Measurements from ENCODE around the gene G6PC1. TPM values are rescaled to one million over a fixed set of nuclear protein-coding genes. Genes with fewer than 3 reads are reported as not detected.
A peak's percentile ranks its signal among the peaks of the same experiment; 100 is the strongest.

The G6PC1 gene
- total RNA-seq, 4 donors from 2014 or later = not detected

GRCh38 chr17:42928714-42929496 lies 28.3 kb downstream of the G6PC1 start:
- WGBS, 2 donors (ENCODE audit: low coverage in 1 of 2) = 11 to 20% methylated on average over 9 of the region's 9 CpGs
- Histone ChIP-seq H3K9me3 (no peaks in the 10 kb centered on the region), H3K36me3 (no peaks in the 10 kb centered on the region), H3K27me3 (no peaks in the 10 kb centered on the region), H3K4me1 (peaks cover 0 to 21% (median 7%) of the 10 kb centered on the region in 3 donors), H3K27ac (peak overlapping the region; percentile 70 to 85 (median 82)), H3K4me3 (no peak overlapping the region)
- peak; percentile 92 for ATAC-seq
- TF ChIP-seq CTCF (IDR thresholded peaks at IDR 0.05) (peak; percentile 55 to 90 (median 80)), POLR2AphosphoS5 (IDR thresholded peaks at IDR 0.05) (peak; percentile 44), POLR2A (IDR thresholded peaks at IDR 0.05) (no peak)

GRCh38 chr17:42929497-42929844 lies 28.9 kb downstream of the G6PC1 start:
- Histone ChIP-seq H3K4me3 (no peak overlapping the region), H3K36me3 (no peaks in the 10 kb centered on the region), H3K9me3 (no peaks in the 10 kb centered on the region), H3K4me1 (peaks cover 0 to 21% (median 7%) of the 10 kb centered on the region in 3 donors), H3K27me3 (no peaks in the 10 kb centered on the region), H3K27ac (peak overlapping the region in 3 of 4 donors; percentile 81 to 85 (median 82))
- ATAC-seq = no peak
- 86% methylated on average over 1 of the region's 1 CpG; no CpG with 5 or more reads in 1 of the 2 donors for WGBS, 2 donors (ENCODE audit: low coverage in 1 of 2)
- TF ChIP-seq POLR2AphosphoS5 (IDR thresholded peaks at IDR 0.05) (no peak), CTCF (IDR thresholded peaks at IDR 0.05) (no peak), POLR2A (IDR thresholded peaks at IDR 0.05) (no peak), EP300 (IDR thresholded peaks at IDR 0.05) (no peak)

DNA sequence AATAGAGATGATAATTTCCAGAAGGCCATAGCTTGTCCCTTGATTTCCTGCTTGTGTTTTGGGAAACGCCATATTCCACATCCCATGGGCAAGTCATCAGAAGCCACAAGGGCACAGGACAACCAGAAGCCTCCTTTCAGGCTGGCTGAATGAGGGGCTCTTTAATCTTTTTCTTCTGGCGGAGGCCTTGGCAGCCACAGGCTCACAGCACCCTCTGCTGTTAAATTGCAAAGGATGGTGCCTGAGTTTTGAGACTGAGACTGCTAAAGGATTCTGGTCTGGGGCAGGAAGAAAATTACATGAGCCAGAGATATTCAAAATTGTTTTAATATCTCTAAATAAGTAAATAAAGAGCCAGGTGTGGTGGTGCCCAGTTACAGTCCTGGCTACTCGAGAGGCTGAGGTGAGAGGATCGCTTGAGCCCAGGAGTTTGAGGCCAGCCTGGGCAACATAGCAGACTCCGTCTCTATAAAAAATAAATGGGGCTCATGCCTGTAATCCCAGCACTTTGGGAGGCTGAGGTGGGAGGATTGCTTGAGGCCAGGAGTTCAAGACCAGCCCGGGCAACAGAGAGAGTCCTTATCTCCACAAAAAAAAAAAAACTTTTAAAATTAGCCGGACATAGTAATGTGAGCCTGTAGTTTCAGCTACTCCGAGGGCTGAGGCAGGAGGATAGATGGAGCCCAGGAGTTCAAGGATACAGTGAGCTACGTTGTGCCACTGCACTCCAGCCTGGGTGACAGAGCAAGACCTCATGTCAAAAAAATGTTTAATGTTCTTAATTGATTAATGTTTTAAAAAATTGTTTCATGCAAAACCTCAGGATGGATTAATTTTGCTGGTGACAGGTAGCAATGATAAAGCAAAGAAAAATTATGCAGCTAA lies 37.4 kb downstream of the G6PC1 start:
- Histone ChIP-seq H3K9me3 (no peaks in the 10 kb centered on the region), H3K27me3 (no peaks in the 10 kb centered on the region), H3K27ac (no peak overlapping the region), H3K4me1 (peaks cover 0 to 8% (median 0%) of the 10 kb centered on the region in 3 donors), H3K4me3 (no peak overlapping the region), H3K36me3 (no peaks in the 10 kb centered on the region)
- peak; percentile 48 for ATAC-seq
- 24 to 31% methylated on average over 6 to 9 of the region's 9 CpGs for WGBS, 2 donors (ENCODE audit: low coverage in 1 of 2)
- no peak for TF ChIP-seq POLR2A (IDR thresholded peaks at IDR 0.05)
- TF ChIP-seq EP300 (IDR thresholded peaks at IDR 0.05) = no peak
- peak in 3 of 4 experiments; percentile 50 to 78 (median 62) for TF ChIP-seq CTCF (IDR thresholded peaks at IDR 0.05)

DNA sequence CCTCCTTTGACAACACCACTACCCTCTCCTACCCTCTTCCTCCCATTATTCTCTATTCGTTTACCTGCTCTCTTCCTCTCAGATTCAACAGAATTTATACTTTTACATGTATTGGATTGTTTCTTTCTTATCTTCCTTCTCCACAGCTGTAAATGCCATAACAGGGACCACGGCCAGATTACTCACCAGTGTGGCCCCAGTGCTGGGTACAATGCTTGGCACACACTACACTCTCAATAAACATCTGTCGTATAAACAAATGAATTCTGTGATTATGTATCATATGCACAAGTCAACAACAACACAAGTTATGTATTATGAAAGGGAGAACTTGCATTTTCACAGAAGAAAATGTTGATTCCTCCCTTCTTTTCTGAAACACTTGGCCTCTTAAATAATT lies 43.6 kb downstream of the G6PC1 start:
- ATAC-seq = no peak
- H3K27me3 ChIP-seq = no peaks in the 10 kb centered on the region
- peaks cover 0 to 13% of the 10 kb centered on the region in 2 donors for H3K36me3 ChIP-seq
- no peak for TF ChIP-seq EP300 (IDR thresholded peaks at IDR 0.05)
- no peak for TF ChIP-seq POLR2AphosphoS5 (IDR thresholded peaks at IDR 0.05)
- no peak for TF ChIP-seq POLR2A (IDR thresholded peaks at IDR 0.05)
- no peak for TF ChIP-seq CTCF (IDR thresholded peaks at IDR 0.05)
- 42 to 56% methylated on average over 3 of the region's 3 CpGs for WGBS, 2 donors (ENCODE audit: low coverage in 1 of 2)
- H3K27ac ChIP-seq = no peak overlapping the region
- H3K4me3 ChIP-seq = no peak overlapping the region
- H3K4me1 ChIP-seq = peaks cover 0 to 23% (median 5%) of the 10 kb centered on the region in 3 donors
- H3K9me3 ChIP-seq = no peaks in the 10 kb centered on the region

All from gastroesophageal sphincter (tissue), 4 donors.